ENCODE measurements around the gene SLC25A39.
"Not testable (repeated sequence)": the region's sequence is repeated elsewhere in the genome, so short reads cannot be mapped to it uniquely, and the experiment has no call there.

The SLC25A39 gene

DNA sequence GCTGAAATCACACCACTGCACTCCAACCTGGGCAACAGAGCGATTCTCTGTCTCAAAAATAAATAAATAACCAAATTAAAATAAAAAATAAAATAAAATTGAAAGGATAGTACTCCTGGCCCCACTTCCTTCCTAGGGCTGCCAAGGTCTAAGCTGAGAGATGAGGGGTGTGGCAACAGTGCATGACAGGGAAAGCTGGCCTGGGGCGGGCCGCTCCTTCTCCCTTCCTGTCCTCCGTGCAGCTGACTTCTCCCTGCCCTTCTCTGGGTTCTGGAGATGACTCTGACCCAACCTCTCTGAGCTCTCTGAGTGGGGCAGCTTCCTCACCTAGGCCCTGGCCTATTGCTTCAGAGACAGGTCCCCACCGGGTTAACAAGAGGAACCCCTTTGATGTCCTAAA lies 8.7 kb upstream of the SLC25A39 start:
- no peak for DNase-seq

DNA sequence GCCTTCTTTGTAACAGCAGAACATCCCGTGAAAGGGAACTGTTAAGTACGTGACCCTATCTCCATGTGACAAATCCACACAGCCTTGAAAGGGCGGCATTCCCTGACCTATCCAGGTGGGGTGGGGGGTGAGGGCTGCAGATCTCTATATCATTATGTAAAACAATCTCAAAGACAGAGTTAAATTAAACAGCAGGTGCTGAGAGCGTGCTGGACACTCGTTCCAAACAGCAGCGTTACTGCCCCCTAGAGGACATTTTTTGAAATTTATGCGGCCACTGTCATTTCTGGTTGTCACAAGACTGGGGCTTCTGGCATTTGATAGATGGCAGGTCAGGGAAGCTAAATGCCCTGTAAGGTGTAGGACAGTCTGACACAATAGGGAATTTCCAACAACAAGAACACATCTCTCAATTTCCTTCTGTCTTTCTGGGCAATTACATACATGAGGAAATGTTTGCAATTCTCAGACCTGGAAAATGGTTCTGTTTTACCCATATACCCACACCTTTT lies 6.7 kb upstream of the SLC25A39 start:
- DNase-seq, result peak; percentile 68 to 73

DNA sequence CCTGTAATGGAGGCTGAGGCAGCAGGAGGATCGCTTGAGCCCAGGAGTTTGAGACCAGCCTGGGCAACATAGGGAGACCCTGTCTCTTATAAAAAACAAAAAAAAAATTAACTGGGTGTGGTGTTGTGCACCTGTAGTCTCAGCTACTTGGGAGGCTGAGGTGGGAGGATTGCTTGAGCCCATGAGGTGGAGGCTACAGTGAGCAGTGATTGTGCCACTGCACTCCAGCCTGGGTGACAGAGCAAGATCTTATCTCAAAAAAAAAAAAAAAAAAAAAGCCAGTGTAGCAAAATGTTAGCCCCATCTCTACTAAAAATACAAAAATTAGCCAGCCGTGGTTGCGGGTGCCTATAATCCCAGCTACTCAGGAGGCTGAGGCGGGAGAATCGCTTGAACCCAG lies 5.6 kb upstream of the SLC25A39 start:
- not testable (repeated sequence) for DNase-seq

DNA sequence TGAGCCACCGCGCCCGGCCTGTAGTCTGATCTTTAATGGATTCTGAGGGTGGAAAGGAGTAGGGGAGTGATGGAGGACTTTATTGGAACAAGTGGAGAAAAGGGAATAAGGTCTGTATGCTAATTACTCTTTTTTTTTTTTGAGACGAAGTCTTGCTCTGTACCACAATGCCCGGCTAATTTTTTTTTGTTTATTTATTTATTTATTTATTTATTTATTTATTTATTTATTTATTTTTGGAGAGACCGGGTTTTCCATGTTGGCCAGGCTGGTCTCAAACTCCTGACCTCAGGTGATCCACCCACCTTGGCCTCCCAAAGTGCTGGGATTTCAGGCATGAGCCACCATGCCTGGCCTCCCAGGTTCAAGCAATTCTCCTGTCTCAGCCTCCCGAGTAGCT lies 4.9 kb upstream of the SLC25A39 start:
- DNase-seq, result not testable (repeated sequence)

DNA sequence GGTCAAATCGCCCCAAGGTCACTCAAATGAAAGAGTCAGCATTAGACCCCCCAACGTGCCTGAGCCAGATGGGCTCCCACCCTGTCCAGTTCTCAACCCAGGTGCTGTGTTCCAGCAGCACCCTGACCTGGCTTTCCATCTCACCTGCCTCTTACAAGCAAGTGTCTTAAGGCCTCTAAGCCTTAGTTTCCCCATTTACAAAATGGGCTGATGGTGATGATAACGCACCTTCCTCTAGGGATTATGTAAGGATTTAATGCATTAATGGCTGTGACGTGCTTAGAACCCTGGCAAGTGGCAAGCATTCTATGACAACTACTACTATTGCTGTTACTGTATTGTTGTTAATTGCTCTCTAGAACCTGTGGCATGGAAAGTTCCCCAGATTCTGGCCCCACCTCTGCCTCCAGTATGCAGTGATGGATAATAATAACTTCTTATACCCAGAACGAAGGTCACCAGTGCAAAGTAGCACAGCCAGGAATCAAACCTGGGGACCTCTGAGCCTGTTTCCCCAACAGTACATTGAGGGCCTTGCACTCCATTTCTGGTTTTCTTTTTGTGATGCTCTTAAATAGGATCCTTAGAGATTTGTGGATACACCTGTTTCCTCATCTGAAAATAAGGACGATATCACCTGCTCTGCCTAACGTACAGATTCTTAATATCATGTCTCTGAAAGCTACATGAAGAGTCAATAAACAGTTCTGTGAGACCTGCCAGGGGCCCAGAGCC lies 3.3 kb upstream of the SLC25A39 start:
- DNase-seq, result no peak

DNA sequence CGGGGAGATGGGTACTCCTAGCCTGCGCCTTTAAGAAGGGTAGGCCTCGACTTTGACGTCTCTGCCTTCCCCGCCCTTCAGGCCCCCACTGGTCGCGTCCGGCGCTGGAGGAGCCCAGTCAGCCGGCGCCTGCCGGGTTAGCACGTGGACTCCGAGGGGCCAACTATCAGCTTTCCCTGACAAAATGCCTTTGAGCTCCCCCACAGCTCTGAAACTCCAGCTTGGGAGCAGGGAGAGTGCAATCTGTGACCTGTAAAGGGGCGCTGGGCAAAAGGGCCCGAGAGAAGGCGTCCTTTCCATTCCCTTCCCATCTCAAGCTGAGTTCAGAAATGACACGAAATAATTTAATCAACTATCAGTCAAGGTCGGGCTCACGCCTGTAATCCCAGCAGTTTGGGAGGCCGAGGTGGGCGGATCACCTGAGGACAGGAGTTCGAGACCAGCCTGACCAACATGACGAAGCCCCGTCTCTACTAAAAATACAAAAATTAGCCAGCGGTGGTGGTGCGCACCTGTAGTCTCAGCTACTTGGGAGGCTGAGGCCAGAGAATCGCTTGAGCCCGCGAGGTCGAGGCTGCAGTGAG lies 2.3 kb upstream of the SLC25A39 start:
- peak; percentile 89 to 93 for DNase-seq

DNA sequence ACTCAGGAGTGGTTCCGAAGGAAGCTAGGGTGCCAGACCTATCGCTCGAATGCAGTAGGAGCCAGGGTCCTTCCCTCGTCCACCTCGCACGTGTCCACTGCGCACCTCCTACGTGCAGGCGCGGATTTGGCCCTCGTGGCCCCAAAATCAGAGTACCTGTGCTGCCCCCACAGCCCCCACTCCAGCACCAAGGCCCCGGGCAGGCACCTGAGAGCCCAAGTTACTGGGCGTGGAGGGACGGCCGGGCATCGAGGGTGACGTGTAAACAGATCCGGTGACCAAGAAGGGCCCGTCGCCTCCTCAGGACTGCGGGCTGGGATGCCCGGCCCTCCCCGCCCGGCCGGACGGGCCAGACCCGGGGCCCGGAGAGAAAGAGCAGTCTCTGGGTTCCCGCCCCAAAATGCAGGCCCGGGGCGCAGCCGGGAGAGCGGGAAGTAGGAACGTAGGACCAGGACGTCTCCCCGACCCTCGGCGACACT lies 492 bp downstream of the SLC25A39 start:
- DNase-seq, result peak in 1 of 2 experiments; percentile 26

DNA sequence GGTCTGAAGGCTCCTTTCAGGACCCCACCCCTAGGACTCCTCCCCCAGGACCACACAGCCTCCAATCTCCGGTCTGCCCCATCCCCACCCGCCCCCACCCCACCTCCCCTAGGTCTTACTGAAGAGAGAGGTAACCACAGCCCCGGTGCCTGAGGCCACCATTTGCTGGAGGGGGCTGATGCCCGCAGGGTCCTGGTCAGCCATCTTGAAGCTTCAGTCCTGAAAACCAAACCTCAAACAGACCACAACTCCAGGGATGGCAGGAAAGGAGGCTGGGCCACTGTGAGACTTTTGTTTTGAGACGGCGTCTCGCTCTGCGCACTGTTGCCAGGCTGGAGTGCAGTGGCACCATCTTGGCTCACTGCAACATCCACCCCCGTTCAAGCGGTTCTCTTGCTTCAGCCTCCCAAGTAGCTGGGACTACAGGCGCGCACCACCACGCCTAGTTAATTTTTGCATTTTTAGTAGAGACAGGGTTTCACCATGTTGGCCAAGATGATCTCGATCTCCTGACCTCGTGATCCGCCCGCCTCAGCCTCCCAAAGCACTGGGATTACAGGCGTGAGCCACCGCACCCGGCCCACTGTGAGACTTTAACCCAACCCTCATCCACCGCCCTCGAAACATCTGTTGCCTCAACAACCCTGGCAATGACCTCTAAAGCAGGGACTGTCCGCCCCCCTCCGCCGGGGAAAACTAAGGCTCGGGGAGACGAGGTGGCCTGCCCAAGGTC lies 1.1 kb downstream of the SLC25A39 start:
- DNase-seq, result no peak

DNA sequence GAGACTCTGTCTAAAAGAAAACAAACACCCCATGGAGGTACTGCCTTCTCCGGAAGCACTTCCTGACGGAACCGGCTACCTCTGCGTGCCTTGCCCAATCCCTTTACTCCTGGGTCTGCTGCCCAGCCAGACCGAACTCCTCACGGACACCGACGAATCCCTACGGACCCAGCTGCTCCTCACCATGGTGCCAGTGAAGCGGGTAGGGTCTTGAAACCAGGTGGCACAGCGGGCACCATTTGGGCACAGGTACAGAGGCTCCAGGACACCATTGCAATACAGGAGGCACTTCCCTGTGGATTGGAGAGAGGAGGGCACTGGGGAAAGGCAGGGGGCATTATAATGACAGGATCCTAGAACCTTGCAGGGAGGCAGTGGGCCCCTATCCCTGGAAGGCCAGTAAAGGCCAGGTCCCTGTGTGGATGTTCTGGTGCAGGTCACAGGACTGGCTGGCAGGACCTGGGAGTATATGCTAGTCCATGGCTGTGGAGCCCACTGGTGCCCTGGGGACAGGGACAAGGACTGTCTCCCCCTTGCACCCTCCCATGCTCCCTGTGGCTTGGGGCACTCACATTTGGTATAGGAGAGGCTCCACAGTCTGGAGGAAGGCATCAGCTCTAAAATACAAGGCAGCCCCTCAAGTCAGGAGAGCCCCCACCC lies 2.3 kb downstream of the SLC25A39 start:
- DNase-seq, result no peak

DNA sequence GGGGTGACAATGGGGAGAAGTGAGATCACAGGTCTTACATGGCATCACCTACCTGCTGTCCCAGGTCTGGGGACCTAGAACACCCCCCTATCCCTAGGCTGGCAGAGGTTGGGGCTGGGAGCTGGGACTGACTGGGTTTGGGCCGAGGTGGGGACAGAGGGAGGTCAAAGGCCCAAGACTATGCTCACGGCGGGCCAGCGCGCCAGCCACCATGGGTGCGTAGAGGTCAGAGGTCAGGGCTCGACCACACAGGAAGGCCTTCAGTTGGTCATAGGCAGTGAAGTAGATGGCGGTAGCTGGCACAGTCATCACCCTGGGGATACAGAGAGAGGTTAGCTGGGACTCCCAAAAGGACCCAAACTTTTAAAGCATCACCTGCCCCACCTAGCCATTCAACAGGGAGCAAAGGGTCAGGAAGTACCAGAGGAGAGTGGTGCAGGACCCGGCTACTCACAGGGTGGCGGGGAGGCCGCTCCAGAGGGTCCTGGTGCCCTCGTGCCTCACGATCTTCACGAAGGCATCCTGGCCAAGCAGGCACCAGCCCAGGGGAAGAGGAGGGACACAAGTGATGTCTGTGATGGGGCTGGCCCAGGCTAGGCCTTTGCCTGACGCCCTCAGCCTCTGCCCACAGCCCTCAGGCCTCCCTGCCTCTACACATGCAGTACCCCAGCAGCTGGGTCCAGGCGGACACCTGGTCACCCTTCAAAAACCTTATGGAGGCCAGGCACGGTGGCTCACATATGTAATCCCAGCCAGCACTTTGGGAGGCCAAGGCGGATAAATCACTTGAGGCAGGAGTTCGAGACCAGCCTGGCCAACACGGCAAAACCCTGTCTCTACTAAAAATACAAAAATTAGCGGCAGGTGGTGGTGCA lies 3.1 kb downstream of the SLC25A39 start:
- no peak for DNase-seq

DNA sequence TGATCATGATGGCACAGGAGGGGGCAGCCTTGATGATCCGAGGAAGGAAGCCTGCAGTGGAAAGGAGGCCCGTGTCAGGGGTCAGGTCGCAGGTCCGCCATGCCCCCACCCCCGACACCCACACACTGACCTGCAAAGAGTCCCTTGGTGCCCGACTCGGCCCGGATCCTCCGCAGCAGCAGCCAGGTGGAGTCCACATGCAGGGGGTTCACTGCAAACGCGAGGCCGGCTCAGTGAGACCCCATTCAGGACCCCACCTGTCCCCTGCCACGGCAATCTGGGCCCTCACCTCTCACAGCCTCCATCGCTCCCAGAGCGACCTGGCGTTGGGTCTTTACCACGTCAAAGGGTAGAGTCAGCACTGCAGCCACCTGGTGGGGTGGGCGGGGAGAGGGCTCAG lies 4.6 kb downstream of the SLC25A39 start:
- DNase-seq, result no peak

DNA sequence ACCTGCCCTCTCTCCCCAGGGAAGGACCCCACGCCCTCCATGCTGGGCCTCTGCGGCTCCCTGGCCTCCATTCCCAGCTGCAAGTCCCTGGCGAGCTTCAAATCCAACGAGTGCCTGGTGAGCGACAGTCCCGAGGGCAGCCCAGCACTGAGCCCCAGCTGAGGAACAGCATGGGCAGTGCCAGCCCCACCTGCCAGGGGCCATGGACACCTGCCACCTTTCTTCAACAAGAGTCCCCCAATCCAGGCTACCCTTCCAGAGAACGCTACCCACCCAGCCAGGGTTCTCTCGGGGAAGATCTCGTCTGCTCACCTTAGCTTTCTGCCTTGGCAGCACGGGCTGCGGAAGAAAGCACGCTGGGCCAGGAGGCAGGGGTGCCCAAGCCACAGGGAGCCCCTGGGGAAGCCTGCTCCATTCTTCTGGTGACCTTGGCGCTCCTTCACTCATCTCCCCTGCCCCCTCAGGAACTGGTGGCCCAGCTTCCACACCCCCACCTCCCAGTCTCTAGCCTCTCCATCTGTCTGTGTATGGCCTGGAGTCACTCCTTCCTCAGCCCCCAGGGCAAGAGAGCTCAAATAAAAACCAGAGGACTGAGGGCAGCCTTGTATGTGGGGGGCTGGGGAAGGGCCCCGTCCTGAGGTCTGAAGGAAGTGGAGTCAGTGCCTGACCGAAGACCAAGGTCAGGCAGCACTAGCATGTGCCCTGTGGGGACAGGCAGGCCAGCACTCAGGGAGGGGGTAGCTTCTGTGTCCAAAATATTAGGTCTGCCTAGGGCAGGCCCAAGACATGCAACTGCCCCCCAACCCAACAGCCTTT lies 6.3 kb downstream of the SLC25A39 start:
- no peak for DNase-seq

DNA sequence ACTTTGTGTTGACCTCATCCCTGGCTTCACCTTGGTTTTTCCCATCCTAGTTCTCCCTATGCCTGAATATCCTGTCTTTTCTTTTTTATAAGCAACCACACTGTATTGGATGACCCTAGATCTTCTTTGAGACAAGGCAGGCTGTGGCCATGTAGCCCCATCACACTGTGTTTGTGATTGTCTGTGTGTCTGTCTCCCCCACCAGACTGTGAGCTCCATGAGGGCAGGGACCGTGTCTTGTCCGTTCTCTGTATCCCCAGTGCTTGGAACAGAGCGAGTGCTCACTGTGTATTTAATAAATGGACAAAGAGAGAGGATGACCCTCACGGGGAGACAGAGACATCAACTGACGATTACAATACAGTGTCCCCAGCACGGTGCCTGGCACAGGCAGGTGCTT lies 7.1 kb downstream of the SLC25A39 start:
- no peak for DNase-seq

DNA sequence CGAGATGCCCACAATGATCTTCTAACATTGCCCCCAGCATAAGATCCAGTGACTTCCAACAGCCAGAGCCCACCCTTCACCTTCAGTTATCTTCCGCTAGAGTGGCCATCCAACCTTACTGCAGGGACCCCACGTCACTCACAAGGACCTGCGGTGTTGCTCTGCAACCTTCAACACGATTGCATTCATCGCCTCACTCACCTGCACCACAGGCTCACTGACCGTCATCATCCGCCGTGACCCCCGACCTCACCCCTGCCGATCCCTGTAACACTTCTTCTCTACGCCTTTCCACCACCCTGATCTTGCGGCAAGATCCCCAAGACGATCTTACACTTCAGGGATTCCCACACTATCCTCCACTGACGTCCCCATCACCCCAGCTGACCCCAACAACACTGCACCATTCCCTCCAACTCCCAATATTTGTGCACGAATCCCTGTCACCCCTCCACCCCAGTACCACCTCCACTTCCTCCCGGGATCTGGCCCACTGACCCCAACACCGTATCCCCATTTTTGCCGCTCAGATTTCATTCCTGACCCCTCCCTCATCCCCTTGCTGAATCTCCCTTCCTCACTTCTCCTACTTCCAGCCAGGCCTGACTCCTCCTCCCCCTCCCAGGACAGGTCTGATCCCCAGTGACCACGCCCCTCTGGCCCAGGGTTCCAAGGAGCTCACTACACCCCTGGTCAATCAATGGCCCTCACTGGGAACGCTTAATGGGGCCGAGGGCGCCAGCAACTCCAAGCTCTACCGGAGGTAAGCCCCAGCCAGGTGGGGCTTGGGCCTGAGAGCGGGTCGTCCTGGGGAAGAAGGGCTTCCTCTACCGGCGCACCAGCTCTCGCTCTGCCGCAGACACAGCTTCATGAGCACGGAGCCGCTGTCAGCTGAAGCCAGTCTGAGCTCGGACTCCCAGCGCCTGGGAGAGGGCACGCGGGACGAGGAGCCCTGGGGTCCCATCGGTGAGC lies 8.6 kb downstream of the SLC25A39 start:
- no peak for DNase-seq

DNA sequence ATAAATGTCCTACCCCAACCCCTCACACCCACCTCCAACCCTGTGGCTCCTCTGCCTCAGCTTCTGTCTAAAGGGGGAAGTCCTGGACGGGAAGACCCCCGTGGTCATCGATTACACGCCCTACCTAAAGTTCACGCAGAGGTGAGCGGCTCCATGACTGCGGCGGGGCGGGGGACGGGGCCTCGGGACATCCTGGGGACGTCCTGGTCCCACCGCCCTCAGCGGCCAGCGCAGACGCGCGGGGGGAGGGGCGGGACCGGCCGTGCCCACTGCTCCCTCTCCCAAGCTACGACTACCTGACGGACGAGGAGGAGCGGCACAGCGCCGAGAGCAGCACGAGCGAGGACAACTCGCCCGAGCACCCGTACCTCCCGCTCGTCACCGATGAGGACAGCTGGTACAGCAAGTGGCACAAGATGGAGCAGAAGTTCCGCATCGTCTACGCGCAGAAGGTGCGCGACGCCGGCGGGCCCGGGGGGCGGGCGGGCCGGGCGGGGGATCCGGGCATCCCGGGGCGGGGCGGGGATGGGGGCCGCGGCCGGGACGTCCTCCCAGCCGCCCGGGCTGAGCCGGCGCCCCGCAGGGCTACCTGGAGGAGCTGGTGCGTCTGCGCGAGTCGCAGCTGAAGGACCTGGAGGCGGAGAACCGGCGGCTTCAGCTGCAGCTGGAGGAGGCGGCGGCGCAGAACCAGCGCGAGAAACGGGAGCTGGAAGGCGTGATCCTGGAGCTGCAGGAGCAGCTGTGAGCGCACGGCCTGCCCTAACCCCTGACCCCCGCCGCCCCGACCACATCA lies 9.6 kb downstream of the SLC25A39 start:
- DNase-seq, result no peak

DNA sequence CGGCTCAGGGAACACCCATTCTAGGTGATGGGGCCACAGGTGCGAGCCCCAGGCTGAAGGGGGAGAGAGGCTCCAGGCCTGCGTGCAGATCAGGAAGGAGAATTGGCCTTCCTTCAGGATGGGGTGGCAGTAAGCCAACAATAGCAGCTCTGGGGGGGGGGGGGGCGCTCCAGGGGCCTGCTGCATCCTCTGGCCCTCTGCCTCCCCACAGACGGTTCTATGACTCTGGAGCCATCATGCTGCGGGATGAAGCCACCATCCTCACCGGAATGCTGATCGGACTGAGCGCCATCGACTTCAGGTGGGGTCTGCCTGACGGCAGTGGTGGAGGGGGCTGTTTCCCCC lies 10.1 kb downstream of the SLC25A39 start:
- no peak for DNase-seq

DNA sequence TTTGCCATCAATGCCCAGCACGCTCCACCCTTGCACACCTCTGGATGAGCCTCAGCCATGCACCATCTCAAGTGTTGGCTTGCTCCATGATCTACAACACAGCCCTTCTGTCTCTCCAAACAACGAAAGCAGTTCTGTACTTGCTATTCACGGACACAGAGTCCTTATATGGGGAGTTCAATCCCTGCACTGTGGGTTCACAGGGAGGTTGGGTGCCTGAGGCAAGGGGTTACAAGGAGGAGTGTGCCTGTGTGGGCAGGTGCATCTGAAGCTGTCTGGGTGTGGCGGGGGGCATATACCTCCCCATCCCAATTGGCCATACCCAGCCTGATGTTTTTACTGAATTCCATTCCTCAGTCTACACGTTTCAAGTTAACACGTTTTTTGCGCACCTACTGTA lies 10.6 kb downstream of the SLC25A39 start:
- DNase-seq, result no peak

DNA sequence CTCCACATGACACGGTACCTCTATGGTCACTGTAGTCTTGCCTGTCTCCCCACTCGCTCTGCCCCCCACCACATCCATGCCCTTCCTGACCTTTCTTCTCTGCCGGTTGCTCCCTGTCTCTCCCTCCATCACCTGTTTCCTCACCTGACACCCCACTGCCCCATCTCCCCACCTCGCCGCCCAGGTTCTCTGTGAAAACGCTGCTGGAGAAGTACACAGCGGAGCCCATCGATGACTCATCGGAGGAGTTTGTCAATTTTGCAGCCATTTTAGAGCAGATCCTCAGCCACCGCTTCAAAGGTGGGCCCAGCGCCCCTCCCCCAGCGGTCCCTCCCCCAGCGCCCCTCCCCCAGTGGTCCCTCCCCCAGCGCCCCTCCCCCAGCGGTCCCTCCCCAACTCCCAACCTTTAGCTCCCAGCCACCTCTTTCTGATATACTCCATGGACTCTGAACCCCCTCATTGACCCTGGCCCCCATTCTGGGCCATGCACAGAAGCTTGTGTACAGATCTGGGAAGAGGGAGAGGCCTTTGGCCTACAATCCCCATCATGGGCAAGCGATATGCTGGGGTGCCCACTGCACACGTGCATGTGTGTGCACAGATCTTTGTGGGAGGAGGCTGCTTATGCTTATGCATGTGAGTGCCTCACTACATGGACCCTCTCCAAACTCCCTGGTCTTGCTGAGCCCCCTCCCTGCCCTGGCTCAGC lies 12.1 kb downstream of the SLC25A39 start:
- DNase-seq, result no peak
